GM12875 (cell line): Measurements from ENCODE around the gene NDUFV1.
"Not testable (repeated sequence)": the region's sequence is repeated elsewhere in the genome, so short reads cannot be mapped to it uniquely, and the experiment has no call there.

ENCODE experiments used
- H3K4me3 ChIP-seq: one replicate; pipeline ENCODE4 v1.5.1; 2011; ENCODE audit warnings: low read depth, low read length, control low read depth
- TF ChIP-seq, protein P1 (sequence below): IDR thresholded peaks from 2 replicates; pipeline ENCODE4 v1.5.1; 2011; ENCODE audit warnings: low read depth, mild to moderate bottlenecking, control low read depth, inconsistent platforms, low read length, moderate library complexity, borderline replicate concordance; ENCODE audit not compliant: insufficient read depth

NDUFV1 gene

DNA sequence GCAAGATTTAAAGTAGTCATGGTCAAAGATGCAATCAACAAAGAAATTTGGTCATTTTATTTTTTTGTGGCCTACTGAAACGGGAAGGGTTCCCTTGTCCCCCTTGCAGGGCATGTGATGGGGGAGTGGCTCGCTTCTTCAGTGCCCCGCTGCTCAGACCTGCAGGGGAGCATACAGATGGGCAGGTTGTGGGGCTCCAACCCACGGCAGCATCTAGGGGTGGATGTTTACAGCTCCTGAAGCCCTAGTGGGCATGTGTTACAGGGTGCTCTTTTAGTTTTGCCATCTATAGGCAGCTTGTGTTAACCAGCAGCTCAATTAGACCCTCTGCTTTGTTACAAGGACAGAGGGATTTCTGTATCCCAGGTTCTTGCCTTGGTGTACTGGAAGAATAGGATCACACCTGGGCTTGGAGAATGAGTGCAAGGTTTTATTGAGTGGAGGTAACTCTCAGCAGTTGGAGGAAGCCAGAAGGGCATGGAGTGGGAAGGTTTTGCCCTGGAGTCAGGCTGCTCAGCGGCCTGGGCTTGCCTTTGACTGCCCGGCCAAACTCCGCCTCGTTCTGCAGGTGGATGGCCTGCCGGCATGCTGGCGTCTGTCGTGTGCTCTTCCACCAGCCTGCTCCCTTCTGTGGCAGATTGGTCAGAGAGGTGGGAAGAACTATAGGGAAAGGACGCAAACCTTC is 13.7 kb upstream of the NDUFV1 start:
- H3K4me3 ChIP-seq: no peak overlapping the region
- TF ChIP-seq, protein P1, sequence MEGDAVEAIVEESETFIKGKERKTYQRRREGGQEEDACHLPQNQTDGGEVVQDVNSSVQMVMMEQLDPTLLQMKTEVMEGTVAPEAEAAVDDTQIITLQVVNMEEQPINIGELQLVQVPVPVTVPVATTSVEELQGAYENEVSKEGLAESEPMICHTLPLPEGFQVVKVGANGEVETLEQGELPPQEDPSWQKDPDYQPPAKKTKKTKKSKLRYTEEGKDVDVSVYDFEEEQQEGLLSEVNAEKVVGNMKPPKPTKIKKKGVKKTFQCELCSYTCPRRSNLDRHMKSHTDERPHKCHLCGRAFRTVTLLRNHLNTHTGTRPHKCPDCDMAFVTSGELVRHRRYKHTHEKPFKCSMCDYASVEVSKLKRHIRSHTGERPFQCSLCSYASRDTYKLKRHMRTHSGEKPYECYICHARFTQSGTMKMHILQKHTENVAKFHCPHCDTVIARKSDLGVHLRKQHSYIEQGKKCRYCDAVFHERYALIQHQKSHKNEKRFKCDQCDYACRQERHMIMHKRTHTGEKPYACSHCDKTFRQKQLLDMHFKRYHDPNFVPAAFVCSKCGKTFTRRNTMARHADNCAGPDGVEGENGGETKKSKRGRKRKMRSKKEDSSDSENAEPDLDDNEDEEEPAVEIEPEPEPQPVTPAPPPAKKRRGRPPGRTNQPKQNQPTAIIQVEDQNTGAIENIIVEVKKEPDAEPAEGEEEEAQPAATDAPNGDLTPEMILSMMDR: no peak

DNA sequence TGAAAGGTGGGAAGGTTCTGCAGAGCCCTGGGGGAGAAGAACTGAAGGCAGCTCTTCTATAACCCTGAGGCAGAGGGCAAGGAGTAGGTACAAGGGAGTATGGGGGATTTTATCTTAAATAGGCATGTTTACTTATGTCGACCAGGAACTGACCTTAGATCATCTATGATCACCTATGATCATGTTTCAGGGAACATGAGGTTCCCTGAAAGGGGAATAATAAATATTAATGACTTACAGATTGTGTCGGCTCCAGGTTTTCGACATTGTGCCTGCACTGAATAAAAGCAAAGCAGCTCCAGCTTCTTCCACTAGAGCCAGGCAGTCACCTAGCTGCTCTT is 13.2 kb upstream of the NDUFV1 start:
- H3K4me3 ChIP-seq: no peak overlapping the region
- TF ChIP-seq, protein P1: no peak

DNA sequence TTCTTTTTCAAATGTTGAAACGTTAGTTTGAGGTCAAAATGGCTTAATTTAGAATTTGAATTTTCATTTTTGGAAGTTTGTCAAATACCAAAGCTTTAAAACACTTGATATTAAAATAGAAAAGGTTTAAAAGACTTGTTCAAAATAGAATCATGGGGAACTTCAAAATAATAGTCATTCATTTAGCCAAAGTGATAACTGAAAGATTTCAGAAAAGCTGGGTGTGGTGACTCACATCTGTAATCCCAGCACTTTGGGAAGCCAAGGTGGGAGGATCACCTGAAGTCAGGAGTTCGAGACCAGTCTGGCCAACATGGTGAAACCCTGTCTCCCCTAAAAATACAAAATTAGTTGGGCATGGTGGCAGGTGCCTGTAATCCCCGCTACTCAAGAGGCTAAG is 12.3 kb upstream of the NDUFV1 start:
- TF ChIP-seq, protein P1: no peak
- no peak overlapping the region for H3K4me3 ChIP-seq

DNA sequence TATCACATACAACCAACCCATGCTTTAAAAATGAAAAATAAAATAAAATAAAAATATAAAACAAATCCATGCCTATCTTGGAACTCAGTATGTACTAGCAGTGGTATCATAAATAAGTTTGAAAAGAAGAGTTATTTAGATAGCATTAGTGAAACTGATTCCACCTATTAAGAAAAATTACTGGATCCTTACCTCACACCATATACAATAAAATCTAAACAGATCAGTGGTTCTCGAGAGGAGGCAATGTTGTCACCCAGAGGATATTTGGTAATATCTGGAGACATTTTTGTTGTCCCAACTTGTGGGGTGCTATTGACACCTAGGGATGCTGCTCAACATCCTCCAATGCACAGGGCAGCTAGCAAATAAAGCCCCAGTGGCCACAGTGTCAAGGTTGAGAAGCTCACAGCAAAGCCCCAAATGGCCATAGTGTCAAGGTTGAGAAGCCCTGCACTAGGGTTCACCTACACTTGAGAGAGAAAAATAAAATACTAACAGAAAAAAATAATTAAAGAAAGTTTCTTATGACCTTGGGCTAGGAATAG is 9.9 kb upstream of the NDUFV1 start:
- TF ChIP-seq, protein P1: no peak
- no peak overlapping the region for H3K4me3 ChIP-seq

DNA sequence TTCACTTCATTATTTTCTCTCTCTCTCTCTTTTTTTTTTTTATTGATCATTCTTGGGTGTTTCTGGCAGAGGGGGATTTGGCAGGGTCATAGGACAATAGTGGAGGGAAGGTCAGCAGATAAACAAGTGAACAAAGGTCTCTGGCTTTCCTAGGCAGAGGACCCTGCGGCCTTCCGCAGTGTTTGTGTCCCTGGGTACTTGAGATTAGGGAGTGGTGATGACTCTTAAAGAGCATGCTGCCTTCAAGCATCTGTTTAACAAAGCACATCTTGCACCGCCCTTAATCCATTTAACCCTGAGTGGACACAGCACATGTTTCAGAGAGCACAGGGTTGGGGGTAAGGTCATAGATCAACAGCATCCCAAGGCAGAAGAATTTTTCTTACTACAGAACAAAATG is 9.3 kb upstream of the NDUFV1 start:
- not testable (repeated sequence) for H3K4me3 ChIP-seq

DNA sequence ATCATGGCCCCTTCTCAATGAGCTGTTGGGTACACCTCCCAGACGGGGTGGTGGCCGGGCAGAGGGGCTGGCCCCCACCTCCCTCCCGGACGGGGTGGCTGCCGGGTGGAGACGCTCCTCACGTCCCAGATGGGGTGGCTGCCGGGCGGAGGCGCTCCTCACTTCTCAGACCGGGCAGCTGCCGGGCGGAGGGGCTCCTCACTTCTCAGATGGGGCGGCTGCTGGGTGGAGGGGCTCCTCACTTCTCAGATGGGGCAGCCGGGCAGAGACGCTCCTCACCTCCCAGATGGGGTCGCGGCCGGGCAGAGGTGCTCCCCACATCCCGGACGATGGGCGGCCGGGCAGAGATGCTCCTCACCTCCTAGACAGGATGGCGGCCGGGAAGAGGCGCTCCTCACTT is 8.8 kb upstream of the NDUFV1 start:
- not testable (repeated sequence) for H3K4me3 ChIP-seq

DNA sequence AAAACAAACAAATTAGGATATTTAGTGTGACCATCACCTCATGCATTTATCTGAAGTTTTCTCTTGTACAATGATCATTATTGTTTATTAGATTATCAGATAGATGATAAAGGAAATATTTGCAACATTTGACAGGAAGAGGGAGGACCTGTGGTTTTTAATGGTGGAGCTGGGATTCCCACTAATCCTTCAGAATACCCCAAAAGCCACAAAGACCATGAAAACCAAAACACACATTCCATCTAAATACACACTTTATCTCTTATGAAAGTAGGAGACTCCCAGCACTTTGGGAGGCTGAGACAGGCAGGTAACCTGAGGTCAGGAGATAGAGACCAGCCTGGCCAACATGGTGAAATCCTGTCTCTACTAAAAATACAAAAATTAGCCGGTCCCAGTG is 7.6 kb upstream of the NDUFV1 start:
- H3K4me3 ChIP-seq: no peak overlapping the region
- TF ChIP-seq, protein P1: no peak

DNA sequence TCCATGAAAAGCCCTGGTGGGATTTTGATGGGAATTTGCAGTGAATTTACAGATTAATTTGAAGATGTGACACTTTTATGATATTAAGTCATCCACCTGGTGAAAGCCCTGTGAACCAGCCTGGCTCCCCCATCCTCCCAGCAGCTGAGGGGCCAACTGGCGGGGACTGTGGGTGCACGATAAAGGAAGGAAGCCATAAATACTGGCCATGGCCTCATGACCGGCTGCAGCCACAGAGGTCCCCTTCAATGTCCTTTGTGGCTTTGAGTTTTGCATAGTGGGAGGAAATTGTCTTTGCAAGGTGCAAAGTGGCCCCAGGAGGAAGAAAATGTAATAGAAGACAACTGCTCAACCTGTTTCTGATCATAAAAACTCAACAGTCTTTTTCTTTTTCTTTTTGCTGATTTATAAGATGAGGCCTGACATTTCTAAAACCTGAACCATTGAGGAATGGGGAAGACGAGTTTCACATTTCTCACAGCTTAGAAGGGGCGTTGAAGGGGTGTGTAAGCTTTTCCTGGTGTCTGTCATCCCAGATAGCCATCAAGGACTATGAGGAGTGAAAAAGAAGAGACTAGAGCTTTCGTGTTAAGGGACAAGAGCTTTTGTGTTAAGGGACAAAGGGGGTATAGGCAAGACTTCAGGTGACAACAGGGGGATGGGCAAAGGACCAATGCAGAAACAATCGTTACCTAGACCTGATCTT is 6.3 kb upstream of the NDUFV1 start:
- H3K4me3 ChIP-seq: peak overlapping the region; percentile 23
- TF ChIP-seq, protein P1: no peak
